K562 (cell line): ENCODE data around the gene GPATCH4. TPM values are rescaled to one million over a fixed set of nuclear protein-coding genes. Genes with fewer than 3 reads are reported as not detected.

ENCODE experiments used
- ATAC-seq: fragments of 200-7000 bp; cut with Tn5 transposase; 3 replicates; pipeline ENCODE4 v1.9.1; 2020; ENCODE audit warnings: moderate library complexity
- BruUV-seq: library from RNA; stranded (reverse); fragments of 400-500 nt; replicated peaks from 2 replicates; lab custom pipeline; 2021; lab: Mats Ljungman, UMichigan
- CTCF ChIA-PET: fragments of 300-600 bp; formaldehyde crosslinking; extraction: SDS; loops from one replicate; lab custom pipeline; 2021; ENCODE audit warnings: low intra/inter-chr PET ratio; lab: Yijun Ruan, JAX
- POLR2A ChIA-PET: fragments of 300-600, 350-650 bp; sonication (Branson Sonifier 250); formaldehyde crosslinking; extraction: SDS; loops from one replicate; lab custom pipeline; 2021; ENCODE audit warnings: antibody characterized with exemption, inconsistent platforms; lab: Yijun Ruan, JAX
- DNase-seq, 4 experiments: peaks; one replicate each; pipeline versions ENCODE4 v3.0.0 to v3.0.0-alpha.2; 2011 to 2018; ENCODE audit warnings: low spot score in 3 of 4, mixed read lengths in 3 of 4; ENCODE audit errors: extremely low read depth in 1 of 4
- FAIRE-seq: peaks from 2 replicates; lab custom pipeline; 2011; peaks lifted over from hg19 to GRCh38; lab: Jason Lieb, UNC
- H2AFZ ChIP-seq: 2 replicates; pipeline ENCODE4 v1.6.0; 2011; ENCODE audit warnings: low read depth, low read length, control low read depth, inconsistent platforms
- H3K27ac ChIP-seq: fragments of 200-600 bp; 3 replicates; pipeline ENCODE4 v1.8.0; 2011; ENCODE audit warnings: low read depth, mild to moderate bottlenecking, control low read depth, inconsistent platforms, low read length, moderate library complexity, mixed read lengths; ENCODE audit errors: extremely low read depth
- H3K27me3 ChIP-seq, 2 experiments: fragments of 300-600 bp in 1 of 2; 2 replicates in 1 of 2; 3 replicates in 1 of 2; pipeline versions ENCODE4 v1.6.0 to v1.8.0; 2011; ENCODE audit warnings: inconsistent platforms in 2 of 2, low read length in 2 of 2, mild to moderate bottlenecking in 1 of 2, mixed read lengths in 1 of 2, moderate library complexity in 1 of 2; ENCODE audit not compliant: control insufficient read depth in 2 of 2, insufficient read depth in 2 of 2
- H3K36me3 ChIP-seq: fragments of 300-600 bp; 3 replicates; pipeline ENCODE4 v1.8.0; 2011; ENCODE audit warnings: mild to moderate bottlenecking, low read length, inconsistent platforms; ENCODE audit not compliant: control insufficient read depth, insufficient read depth
- H3K4me1 ChIP-seq, 2 experiments: fragments of 200-600 bp in 1 of 2; replicated peaks in 1 of 2; 2 replicates in 1 of 2; 3 replicates in 1 of 2; pipeline versions ENCODE4 v1.5.1 to v1.8.0; 2011; ENCODE audit warnings: inconsistent platforms in 2 of 2, low read length in 2 of 2, mild to moderate bottlenecking in 1 of 2, mixed read lengths in 1 of 2, moderate library complexity in 1 of 2; ENCODE audit not compliant: control insufficient read depth in 2 of 2, insufficient read depth in 2 of 2
- H3K4me2 ChIP-seq: 2 replicates; pipeline ENCODE4 v1.6.1; 2011; ENCODE audit warnings: low read length, control low read depth, inconsistent platforms, mixed read lengths; ENCODE audit not compliant: insufficient read depth
- H3K4me3 ChIP-seq: fragments of 200-600 bp; sonication (generic), shearing (Covaris generic); 2 replicates; pipeline ENCODE4 v1.5.1; 2016; ENCODE audit warnings: control low read depth, inconsistent platforms
- H3K79me2 ChIP-seq: fragments of 200-600 bp; 3 replicates; pipeline ENCODE4 v1.8.0; 2011; ENCODE audit warnings: low read length, inconsistent platforms; ENCODE audit not compliant: control insufficient read depth, insufficient read depth
- H3K9ac ChIP-seq, 2 experiments: 2 replicates each; pipeline versions ENCODE4 v1.6.0 to v1.6.1; 2011; ENCODE audit warnings: low read depth in 2 of 2, low read length in 2 of 2, control low read depth in 1 of 2, inconsistent platforms in 1 of 2, mild to moderate bottlenecking in 1 of 2, mixed read lengths in 1 of 2; ENCODE audit not compliant: insufficient read depth in 1 of 2
- H3K9me1 ChIP-seq: one replicate; pipeline ENCODE4 v1.6.0; 2011; ENCODE audit warnings: inconsistent platforms, mild to moderate bottlenecking, low read length, moderate library complexity; ENCODE audit not compliant: control insufficient read depth, insufficient read depth
- H3K9me3 ChIP-seq: replicated peaks from 2 replicates; pipeline ENCODE4 v1.5.1; 2011; ENCODE audit warnings: low read depth, low read length, inconsistent platforms; ENCODE audit not compliant: control insufficient read depth, insufficient read depth
- H4K20me1 ChIP-seq: replicated peaks from 2 replicates; pipeline ENCODE4 v1.6.1; 2011; ENCODE audit warnings: low read length, inconsistent platforms, mixed read lengths; ENCODE audit not compliant: control insufficient read depth, insufficient read depth
- ADNP ChIP-seq: fragments of 200-800 bp; sonication (Bioruptor generic); IDR thresholded peaks from 2 replicates; pipeline ENCODE4 v1.6.1; 2016; ENCODE audit warnings: missing genetic modification characterization, missing compliant biosample characterization
- ARID3B ChIP-seq: fragments of 250-450 bp; sonication (Bioruptor Pico); IDR thresholded peaks from 2 replicates; pipeline ENCODE4 v1.4.0; 2020; ENCODE audit warnings: borderline replicate concordance
- DEAF1 ChIP-seq: fragments of 450-650 bp; formaldehyde crosslinking; IDR thresholded peaks from 2 replicates; pipeline ENCODE4 v1.4.0; 2020; ENCODE audit warnings: mild to moderate bottlenecking, moderate library complexity
- ELF2 ChIP-seq: fragments of 250-450 bp; sonication (Bioruptor Pico); IDR thresholded peaks from 2 replicates; pipeline ENCODE4 v1.5.0; 2021; ENCODE audit warnings: mild to moderate bottlenecking
- HES1 ChIP-seq: fragments of 450-650 bp; IDR thresholded peaks from 2 replicates; pipeline ENCODE4 v1.6.1; 2016; ENCODE audit warnings: low read depth, mild to moderate bottlenecking, moderate library complexity
- MAFG ChIP-seq: fragments of 450-650 bp; conservative IDR thresholded peaks from 2 replicates; pipeline ENCODE4 v1.6.1; 2016; ENCODE audit warnings: missing genetic modification characterization, missing compliant biosample characterization
- NR1H2 ChIP-seq: sonication (generic); formaldehyde crosslinking; IDR thresholded peaks from 2 replicates; pipeline ENCODE4 v1.4.0; 2020; ENCODE audit warnings: mild to moderate bottlenecking, missing genetic modification reagents
- NR2C2 ChIP-seq, 2 experiments: fragments of 200-800 bp in 1 of 2; sonication (Bioruptor generic) in 1 of 2; sonication (generic) in 1 of 2; formaldehyde crosslinking in 1 of 2; IDR thresholded peaks; 2 replicates each; pipeline versions ENCODE4 v1.6.1 to v1.8.0; 2016 to 2022; ENCODE audit warnings: mild to moderate bottlenecking in 1 of 2, missing compliant biosample characterization in 1 of 2, missing genetic modification characterization in 1 of 2, missing genetic modification reagents in 1 of 2
- SMC3 ChIP-seq: conservative IDR thresholded peaks from 2 replicates; pipeline ENCODE4 v1.6.1; 2011; ENCODE audit warnings: low read depth, low read length, improper control_type of control experiment; ENCODE audit not compliant: insufficient read depth
- ZNF197 ChIP-seq: fragments of 200-800 bp; sonication (Bioruptor generic); IDR thresholded peaks from 2 replicates; pipeline ENCODE4 v1.6.1; 2016; ENCODE audit warnings: low read depth, missing genetic modification characterization, missing compliant biosample characterization
- ZNF354B ChIP-seq: fragments of 250-450 bp; sonication (Bioruptor Pico); IDR thresholded peaks from 2 replicates; pipeline ENCODE4 v1.4.0; 2020
- ZNF592 ChIP-seq: fragments of 450-650 bp; IDR thresholded peaks from 2 replicates; pipeline ENCODE4 v1.6.1; 2017; ENCODE audit warnings: antibody characterized with exemption, mild to moderate bottlenecking
- WGBS: fragments of 100-300 bp; shearing (Covaris generic); methylation state at CpG from one replicate; pipeline ENCODE4 v1.1.6; 2016; ENCODE audit warnings: low coverage, mixed read lengths; ENCODE audit not compliant: insufficient coverage; ENCODE audit errors: missing lambda C conversion rate; 5-methylcytosine and 5-hydroxymethylcytosine counted together
- in situ Hi-C: fragments of 300-500 bp; cut with MboI; formaldehyde crosslinking; loops from 4 replicates; pipeline ENCODE4 v1.15.0; 2018; ENCODE audit warnings: inconsistent platforms, mixed read lengths
- intact Hi-C: fragments of 100-400 bp; cut with micrococcal nuclease; formaldehyde crosslinking; loops from 2 replicates; pipeline ENCODE4 v1.14.2; 2022
- polyA plus RNA-seq, 8 experiments: library from polyadenylated mRNA; depleted of rRNA in 4 of 8; stranded (reverse) in 5 of 8; unstranded in 3 of 8; fragments of >200 nt; fragmentation: Nextera tagmentation in 2 of 8; fragmentation: Illumina TruSeq in 1 of 8; extraction: Ambion mirVana in 2 of 8; extraction: Trizol in 1 of 8; gene quantifications; 2 replicates each; pipeline versions ENCODE4 v1.2.1 to v1.2.3, GENCODE V29; 2011 to 2014; ENCODE audit warnings: inconsistent platforms in 1 of 8, missing spikeins in 1 of 8
- total RNA-seq, 7 experiments: library from RNA; depleted of rRNA in 6 of 7; stranded (reverse); fragments of >200 nt in 6 of 7; fragmentation: Illumina TruSeq in 2 of 7; extraction: Trizol in 2 of 7; gene quantifications; 2 replicates each; pipeline versions ENCODE4 v1.2.1 to v1.2.3, GENCODE V29; 2011 to 2021; ENCODE audit warnings: low replicate concordance in 1 of 7

GPATCH4 gene
- total and polyA plus RNA-seq, 9 of the 15 experiments (the other 6 are each of a cell fraction or from before 2014, with no cell fraction given) = 43.7 to 105 (median 76.5) TPM

- Histone ChIP-seq H3K36me3 (no peaks in the 10 kb centered on the region), H3K9me3 (no peaks in the 10 kb centered on the region), H3K4me1 (peaks cover 0 to 10% of the 10 kb centered on the region in 2 experiments; a peak in 4 of 5 replicates), H3K9ac (peak overlapping the region in 1 of 2 experiments; percentile 37; a peak in 2 of 4 replicates), H2AFZ (no peak overlapping the region), H3K4me2 (no peak overlapping the region), H3K4me3 (no peak overlapping the region), H3K27ac (no peak overlapping the region), H4K20me1 (no peaks in the 10 kb centered on the region), H3K9me1 (no peaks in the 10 kb centered on the region), H3K27me3 (no peaks in the 10 kb centered on the region), H3K79me2 (no peaks in the 10 kb centered on the region)
- no peak for DNase-seq
- intact Hi-C loops (no loop called here), in situ Hi-C loops (no loop called here)
- ATAC-seq = no peak
- CTCF ChIA-PET = interaction anchor here (0.6 to 2.5 kb wide), 2 partner anchors 20 to 26 kb away, joined by 4 to 8 read pairs; no protein-coding TSS in a partner anchor
- no peak for FAIRE-seq
- WGBS = 48% methylated on average over 20 of the region's 21 CpGs
- BruUV-seq = no TSS peak
- POLR2A ChIA-PET = interaction anchor here (0.6 to 1.1 kb wide), 6 partner anchors 9 to 242 kb away, joined by 3 to 5 read pairs (median 3); partner anchors contain the start of gene GPATCH4
- TF ChIP-seq NR2C2 (CRISPR knock-in tag; IDR thresholded peaks at IDR 0.05) (no peak), NR2C2 (tag; IDR thresholded peaks at IDR 0.05) (no peak), DEAF1 (CRISPR knock-in tag) (no peak), ARID3B (CRISPR knock-in tag) (no peak), SMC3 (no peak), MAFG (tag) (no peak), ZNF592 (no peak), ZNF197 (CRISPR knock-in tag) (no peak), ZNF354B (CRISPR knock-in tag) (no peak), HES1 (no peak), ELF2 (no peak), ADNP (no peak), NR1H2 (CRISPR knock-in tag) (no peak)
These were observed 19.5 kb downstream of the GPATCH4 start for GRCh38 chr1:156581661-156582387.
